Kidney (tissue), 14 donors: ENCODE results near the gene NCDN. TPM values are rescaled to one million over a fixed set of nuclear protein-coding genes. Genes with fewer than 3 reads are reported as not detected.

Experiments used
- DNase-seq, 5 donors: peaks; one replicate each; pipeline ENCODE4 v3.0.0-alpha.2; 2013 to 2020
- FAIRE-seq: peaks from 2 replicates; lab custom pipeline; 2012; peaks lifted over from hg19 to GRCh38; lab: Jason Lieb, UNC
- H3K27ac ChIP-seq, 2 donors: one replicate each; pipeline ENCODE4 v1.7.0; 2013; ENCODE audit warnings: low read depth in 2 of 2, low read length in 2 of 2, inconsistent platforms in 1 of 2
- H3K27me3 ChIP-seq: one replicate; pipeline ENCODE4 v1.7.1; 2013; ENCODE audit warnings: low read length, inconsistent platforms; ENCODE audit not compliant: control insufficient read depth, insufficient read depth
- H3K36me3 ChIP-seq, 3 donors: one replicate each; pipeline versions ENCODE4 v1.7.0 to v1.7.1; 2013; ENCODE audit warnings: low read length in 3 of 3, control low read depth in 1 of 3, inconsistent platforms in 1 of 3; ENCODE audit not compliant: insufficient read depth in 3 of 3, control insufficient read depth in 2 of 3
- H3K4me1 ChIP-seq, 3 donors: one replicate each; pipeline versions ENCODE4 v1.7.0 to v1.7.1; 2013; ENCODE audit warnings: low read length in 3 of 3, inconsistent platforms in 1 of 3, low read depth in 1 of 3; ENCODE audit not compliant: control insufficient read depth in 2 of 3, insufficient read depth in 2 of 3
- H3K4me3 ChIP-seq, 3 donors: one replicate each; pipeline versions ENCODE4 v1.7.0 to v1.8.1; 2013; ENCODE audit warnings: low read length in 3 of 3, control low read depth in 1 of 3, inconsistent platforms in 1 of 3
- H3K9ac ChIP-seq, 3 donors: one replicate each; pipeline versions ENCODE4 v1.7.0 to v1.7.1; 2013; ENCODE audit warnings: low read length in 3 of 3, control low read depth in 1 of 3, inconsistent platforms in 1 of 3
- H3K9me3 ChIP-seq, 3 donors: one replicate each; pipeline versions ENCODE4 v1.7.0 to v1.7.1; 2013; ENCODE audit warnings: low read length in 3 of 3, control low read depth in 1 of 3, inconsistent platforms in 1 of 3; ENCODE audit not compliant: control insufficient read depth in 2 of 3, insufficient read depth in 1 of 3
- CTCF ChIP-seq: IDR thresholded peaks from 3 replicates; pipeline ENCODE4 v1.5.1; 2012; ENCODE audit warnings: mild to moderate bottlenecking, moderate library complexity, borderline replicate concordance; ENCODE audit not compliant: insufficient read depth; ENCODE audit errors: extremely low read depth
- intact Hi-C: fragments of 100-400 bp; cut with DNase I; formaldehyde crosslinking; loops from one replicate; pipeline ENCODE4 v1.11.1; 2022
- polyA plus RNA-seq: library from polyadenylated mRNA; stranded (reverse); fragments of 350-450 nt; fragmentation: Illumina TruSeq; extraction: RNeasy Lipid Tissue Mini Kit (QIAGEN cat#74804); gene quantifications from one replicate; pipeline ENCODE4 v1.2.3, GENCODE V29; 2014; ENCODE audit warnings: low read depth, low replicate concordance; ENCODE audit not compliant: insufficient read depth
- total RNA-seq: library from RNA; stranded (reverse); fragmentation: NEBNext Ultra II Directional; extraction: Animal tissue kit (Norgen Biotek cat#: 25700); gene quantifications from one replicate; pipeline ENCODE4 v1.2.1, GENCODE V29; 2021
- donor health status: control.
- donor health status: control.
- donor health status: control.
- donor health status: control.
- donor health status: control.
- donor health status: DM: yes; HTN: yes; CAD: no.
- donor health status: Normal renal cell carcinoma (clear cell type).

NCDN gene
- total and polyA plus RNA-seq, 2 donors from 2014 or later, result 14.3 to 22.4 TPM

GRCh38 chr1:35539824-35540261, 17.8 kb upstream of the NCDN start:
- FAIRE-seq, result no peak
- no peak for TF ChIP-seq CTCF
- no peak overlapping the region for H3K9ac ChIP-seq

GRCh38 chr1:35544976-35545375, 12.6 kb upstream of the NCDN start:
- Histone ChIP-seq H3K4me3 (no peak overlapping the region), H3K27me3 (no peaks in the 10 kb centered on the region), H3K36me3 (peaks cover 0 to 8% (median 0%) of the 10 kb centered on the region in 3 donors), H3K9me3 (no peaks in the 10 kb centered on the region), H3K27ac (no peak overlapping the region), H3K4me1 (peaks cover 2 to 20% (median 11%) of the 10 kb centered on the region in 3 donors), H3K9ac (no peak overlapping the region)
- DNase-seq (peak in 3 of 5 donors; percentile 32 to 76 (median 39)), FAIRE-seq (no peak)
- peak; percentile 53 for TF ChIP-seq CTCF
- intact Hi-C loops, result no loop called here

More at GRCh38 chr1:35539824-35540261, 17.8 kb upstream of the NCDN start:
- H3K36me3 ChIP-seq, result peaks cover 0 to 2% (median 0%) of the 10 kb centered on the region in 3 donors
- intact Hi-C loops, result no loop called here
- H3K9me3 ChIP-seq, result no peaks in the 10 kb centered on the region
- peaks cover 2 to 32% (median 12%) of the 10 kb centered on the region in 3 donors for H3K4me1 ChIP-seq
- no peak overlapping the region for H3K4me3 ChIP-seq
- H3K27ac ChIP-seq, result no peak overlapping the region
- DNase-seq, result no peak
- H3K27me3 ChIP-seq, result no peaks in the 10 kb centered on the region

GRCh38 chr1:35546614-35547013, 11.0 kb upstream of the NCDN start:
- intact Hi-C loops, result no loop called here
- no peak for TF ChIP-seq CTCF
- H3K27me3 ChIP-seq, result no peaks in the 10 kb centered on the region
- no peak for FAIRE-seq
- peaks cover 0 to 8% (median 0%) of the 10 kb centered on the region in 3 donors for H3K36me3 ChIP-seq
- DNase-seq, result no peak
- peaks cover 2 to 14% (median 6%) of the 10 kb centered on the region in 3 donors for H3K4me1 ChIP-seq
- H3K4me3 ChIP-seq, result no peak overlapping the region
- H3K27ac ChIP-seq, result no peak overlapping the region
- no peak overlapping the region for H3K9ac ChIP-seq
- no peaks in the 10 kb centered on the region for H3K9me3 ChIP-seq

- no peak overlapping the region for H3K4me3 ChIP-seq
- H3K4me1 ChIP-seq, result peaks cover 0 to 19% (median 13%) of the 10 kb centered on the region in 3 donors
- no peaks in the 10 kb centered on the region for H3K27me3 ChIP-seq
- DNase-seq, result no peak
- FAIRE-seq, result no peak
- no peak for TF ChIP-seq CTCF
- intact Hi-C loops, result no loop called here
- H3K9me3 ChIP-seq, result no peaks in the 10 kb centered on the region
- H3K36me3 ChIP-seq, result peaks cover 0 to 14% (median 3%) of the 10 kb centered on the region in 3 donors
- no peak overlapping the region for H3K27ac ChIP-seq
- no peak overlapping the region for H3K9ac ChIP-seq
Observed at GRCh38 chr1:35553851-35554250, 3.7 kb upstream of the NCDN start.
